DND-41 (cell line): ENCODE measurements around the gene PLAC1.

ENCODE experiments used
- CTCF ChIP-seq: IDR thresholded peaks from 2 replicates; pipeline ENCODE4 v1.5.1; 2012; ENCODE audit warnings: borderline replicate concordance, low read length, moderate library complexity, mild to moderate bottlenecking; ENCODE audit not compliant: poor library complexity, severe bottlenecking; ENCODE audit errors: extremely low read depth
- EZH2 ChIP-seq: IDR thresholded peaks from 3 replicates; pipeline ENCODE4 v1.6.1; 2012; ENCODE audit warnings: borderline replicate concordance, low read depth, mild to moderate bottlenecking, moderate library complexity, low read length, inconsistent platforms; ENCODE audit not compliant: severe bottlenecking

- TF ChIP-seq CTCF = no peak
- no peak for TF ChIP-seq EZH2
Observed at GRCh38 chrX:134608153-134608552, 50.1 kb downstream of the PLAC1 start.
